ENCODE measurements around the gene CCDC27.
"Not testable (repeated sequence)": the region's sequence is repeated elsewhere in the genome, so short reads cannot be mapped to it uniquely, and the experiment has no call there.

CCDC27 gene

DNA sequence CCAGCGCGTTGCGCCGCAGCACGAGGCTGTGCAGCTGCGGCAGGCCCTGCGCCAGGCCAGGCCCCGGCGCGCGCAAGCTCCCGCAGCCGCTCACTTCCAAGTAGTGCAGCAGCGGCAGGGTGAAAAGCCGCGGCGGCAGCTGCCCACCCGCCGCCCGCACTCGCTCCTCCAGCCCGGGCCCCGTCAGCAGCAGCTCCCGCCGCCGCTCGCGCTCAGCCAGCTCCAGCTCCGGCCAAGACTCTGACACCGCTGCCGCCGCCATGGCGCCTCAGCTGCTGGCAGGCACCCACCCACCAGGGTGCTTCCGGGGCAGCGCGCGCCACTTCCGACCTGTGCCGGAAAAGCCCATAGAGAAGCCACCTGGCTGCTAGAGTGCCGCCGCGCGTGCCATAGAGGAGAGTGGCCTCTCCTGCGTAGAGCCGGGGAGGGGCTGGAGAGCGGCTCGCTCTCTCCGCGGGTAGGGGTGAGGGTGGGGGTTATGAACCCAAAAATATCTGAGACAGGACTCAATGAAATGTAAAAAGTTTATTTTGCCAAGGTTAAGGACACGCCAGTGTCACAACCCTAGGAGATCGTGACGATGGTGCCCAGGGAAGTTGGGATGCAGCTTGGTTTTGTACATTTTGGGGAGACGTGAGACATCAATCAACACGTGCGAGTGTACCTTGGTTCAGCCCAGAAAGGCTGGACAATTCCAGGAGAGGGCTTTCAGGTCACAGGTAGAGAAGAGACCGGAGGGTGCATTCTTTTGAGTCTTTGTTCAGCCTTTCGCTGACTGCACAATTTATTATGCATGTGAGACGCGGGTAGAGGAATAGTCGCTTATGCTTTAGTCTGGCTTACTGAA is 44.2 kb downstream of the CCDC27 start, which contains the start of gene LRRC47:
Gene LRRC47, minus strand, starts transcription at position 284 of the 847 bp plus-strand sequence. Its CDS starts 22 bp downstream, at position 262.
- peak; percentile 92 for DNase-seq (ENCODE audit: low read depth)

DNA sequence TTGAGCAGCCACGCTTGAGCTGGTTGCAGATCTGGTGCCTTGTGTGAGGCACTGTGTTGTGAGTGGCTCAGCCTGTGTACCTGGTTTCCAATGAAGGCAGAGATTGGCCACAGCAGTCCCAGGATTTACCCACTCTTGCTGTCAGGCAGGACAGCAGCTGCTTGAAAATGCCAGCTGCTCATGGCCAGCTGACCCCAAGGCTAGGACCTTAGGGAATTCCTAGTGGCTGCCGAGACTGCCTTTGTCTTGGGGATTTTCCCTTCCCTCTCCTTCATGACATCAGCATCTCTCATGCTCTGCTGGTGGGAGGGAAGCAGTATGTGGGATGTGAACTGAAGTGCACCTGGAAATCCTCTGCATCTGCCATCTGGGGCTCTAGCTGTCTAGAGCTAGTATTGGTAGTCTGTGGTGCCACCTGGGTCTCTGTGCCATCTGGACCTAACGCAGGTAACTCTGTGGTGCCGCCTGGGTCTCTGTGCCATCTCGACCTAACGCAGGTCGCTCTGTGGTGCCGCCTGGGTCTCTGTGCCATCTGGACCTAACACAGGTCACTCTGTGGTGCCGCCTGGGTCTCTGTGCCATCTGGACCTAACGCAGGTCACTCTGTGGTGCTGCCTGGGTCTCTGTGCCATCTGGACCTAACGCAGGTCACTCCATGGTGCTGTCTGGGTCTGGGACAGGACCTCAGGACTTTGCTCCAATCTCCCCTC is 47.9 kb downstream of the CCDC27 start:
- no peak for DNase-seq (ENCODE audit: low read depth)

DNA sequence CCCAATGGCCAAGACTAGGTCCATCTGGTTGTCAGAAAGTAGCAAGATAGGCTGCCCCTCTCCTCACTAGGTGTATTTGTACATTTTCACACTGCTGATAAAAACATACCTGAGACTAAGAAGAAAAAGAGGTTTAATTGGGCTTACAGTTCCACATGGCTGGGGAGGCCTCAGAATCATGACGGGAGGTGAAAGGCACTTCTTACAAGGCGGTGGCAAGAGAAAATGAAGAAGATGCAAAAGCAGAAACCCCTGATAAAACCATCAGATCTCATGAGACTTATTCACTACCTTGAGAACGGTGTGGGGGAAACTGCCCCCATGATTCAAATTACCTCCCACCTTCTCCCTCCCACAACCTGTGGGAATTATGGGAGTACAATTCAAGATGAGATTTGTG is 48.5 kb downstream of the CCDC27 start:
- not testable (repeated sequence) for DNase-seq (ENCODE audit: low read depth)

DNA sequence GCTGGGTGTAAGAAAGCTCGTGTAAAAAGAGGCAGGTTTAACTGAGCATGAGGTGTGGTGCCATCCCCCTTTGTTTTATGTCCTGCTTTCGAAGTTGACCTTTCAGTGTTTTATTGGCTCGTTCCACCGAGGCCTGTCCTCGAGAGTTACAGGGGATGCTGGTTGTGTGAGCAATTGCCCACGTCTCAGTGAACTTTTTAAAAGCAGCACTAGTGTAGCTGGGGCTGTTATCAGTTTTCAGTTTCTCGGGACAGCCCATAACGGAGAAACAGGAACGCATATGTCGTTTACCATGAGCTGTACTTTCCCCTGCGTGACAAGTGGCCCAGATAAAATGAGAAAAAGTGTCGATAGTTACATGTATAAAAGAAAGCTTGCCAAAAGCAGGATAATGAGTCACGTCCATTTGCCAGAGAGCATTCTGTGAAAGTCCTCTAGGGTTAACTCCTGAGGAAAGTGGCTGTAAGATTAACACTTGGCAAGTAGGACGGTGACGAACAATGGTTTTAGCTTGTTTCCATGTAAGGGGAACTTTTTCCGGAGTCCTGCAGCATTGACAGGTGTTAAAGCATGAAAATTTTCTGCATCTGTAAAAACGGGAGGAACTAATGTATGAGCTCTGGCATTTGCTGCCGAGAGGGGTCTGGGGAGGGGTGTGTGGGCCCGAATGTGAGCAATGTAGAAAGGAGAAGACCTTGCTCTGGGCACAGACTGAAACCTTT is 51.8 kb downstream of the CCDC27 start:
- no peak for DNase-seq (ENCODE audit: low read depth)

DNA sequence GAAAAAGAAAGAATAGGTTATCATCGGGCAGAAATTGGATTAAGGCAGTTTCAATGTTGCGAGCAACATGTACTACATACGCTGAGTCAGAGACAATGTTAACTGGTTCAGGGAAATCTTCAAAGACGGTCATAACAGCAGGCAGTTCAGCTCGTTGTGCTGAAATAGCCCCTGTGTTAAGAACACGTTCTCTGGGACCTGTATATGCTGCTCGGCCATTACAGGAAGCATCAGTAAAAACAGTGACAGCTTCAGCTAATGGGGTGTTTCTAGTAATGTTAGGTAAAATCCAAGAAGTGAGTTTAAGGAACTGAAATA is 52.3 kb downstream of the CCDC27 start:
- DNase-seq (ENCODE audit: low read depth) = not testable (repeated sequence)

DNA sequence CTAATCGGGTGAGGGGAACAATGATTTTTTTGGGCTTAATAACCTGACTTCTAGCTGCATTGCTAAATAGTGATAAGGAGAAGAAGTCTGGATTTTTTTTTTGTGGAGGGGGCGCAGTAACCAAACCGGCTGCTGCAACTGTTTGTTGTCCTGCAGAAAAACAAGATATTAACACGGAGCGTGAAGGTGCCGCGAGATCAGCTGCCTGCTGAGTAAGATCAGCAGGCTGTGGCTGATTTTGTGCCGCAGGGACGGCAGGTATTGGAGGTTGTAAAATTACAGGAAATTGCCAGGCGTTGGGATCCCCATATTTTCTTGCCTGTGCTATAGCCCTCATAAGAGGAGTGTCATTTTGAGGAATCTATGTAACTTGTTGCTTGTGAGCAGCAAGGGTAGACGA is 52.8 kb downstream of the CCDC27 start:
- DNase-seq (ENCODE audit: low read depth) = no peak

DNA sequence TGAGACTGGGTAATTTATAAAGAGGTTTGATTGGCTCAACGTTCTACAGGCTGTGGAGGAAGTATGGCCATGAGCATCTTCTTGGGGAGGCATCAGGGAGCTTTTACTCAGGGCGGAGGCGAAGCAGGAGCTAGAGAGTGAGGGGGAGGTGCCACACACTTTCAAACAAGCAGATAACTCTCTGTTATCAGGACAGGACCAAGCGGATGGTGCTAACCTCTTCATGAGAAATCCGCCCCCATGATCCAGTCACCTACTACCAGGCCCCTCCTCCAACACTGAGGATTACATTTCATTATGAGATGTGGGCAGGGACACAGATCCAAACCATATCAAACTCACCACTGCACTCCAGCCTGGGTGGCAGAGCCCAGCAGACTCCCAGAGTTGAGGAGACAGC is 55.5 kb downstream of the CCDC27 start:
- DNase-seq (ENCODE audit: low read depth) = no peak

DNA sequence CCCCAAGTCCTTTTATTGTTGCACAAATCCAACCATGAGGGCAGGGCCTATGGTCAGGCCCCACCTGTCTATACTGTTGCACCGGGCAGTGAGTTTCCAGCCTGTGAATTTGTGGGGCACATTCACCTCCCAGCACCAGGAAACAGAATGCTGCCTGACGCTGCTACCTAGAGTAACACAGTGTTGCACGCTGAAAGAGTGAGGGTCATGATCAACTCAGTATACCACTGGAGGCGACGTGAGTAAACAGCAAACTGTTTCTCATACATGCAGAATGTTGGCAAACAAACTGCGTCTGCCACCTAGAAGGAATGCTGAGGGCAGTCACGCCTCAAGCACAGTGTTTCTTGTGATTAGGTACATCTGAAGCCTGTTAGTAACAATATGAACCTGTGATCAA is 57.4 kb downstream of the CCDC27 start:
- DNase-seq (ENCODE audit: low read depth) = no peak

DNA sequence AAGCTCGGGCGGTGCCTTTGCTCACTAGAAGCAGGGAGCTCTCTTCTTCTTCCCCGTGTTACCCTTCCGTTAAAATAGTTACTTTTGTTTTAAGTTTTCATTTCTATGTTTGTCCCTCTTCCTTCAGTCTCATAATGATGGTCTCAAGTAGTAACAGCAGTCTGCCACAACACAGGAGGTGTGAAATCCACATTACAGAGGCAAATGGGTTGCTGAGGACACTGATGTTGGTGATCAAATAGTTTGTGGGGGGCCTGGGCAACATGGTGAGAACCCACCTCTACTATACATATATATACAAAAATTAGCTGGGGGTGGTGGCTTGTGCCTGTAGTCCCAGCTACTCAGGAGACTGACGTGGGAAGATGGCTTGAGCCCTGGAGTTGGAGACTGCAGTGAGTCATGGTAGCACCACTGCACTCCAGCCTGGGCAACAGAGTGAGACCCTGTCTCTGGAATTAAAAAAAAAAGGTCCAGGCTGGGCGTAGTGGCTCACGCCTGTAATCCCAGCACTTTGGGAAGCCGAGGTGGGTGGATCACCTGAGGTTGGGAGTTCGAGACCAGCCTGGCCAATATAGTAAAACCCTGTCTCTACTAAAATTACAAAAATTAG is 58.0 kb downstream of the CCDC27 start:
- DNase-seq (ENCODE audit: low read depth) = not testable (repeated sequence)

DNA sequence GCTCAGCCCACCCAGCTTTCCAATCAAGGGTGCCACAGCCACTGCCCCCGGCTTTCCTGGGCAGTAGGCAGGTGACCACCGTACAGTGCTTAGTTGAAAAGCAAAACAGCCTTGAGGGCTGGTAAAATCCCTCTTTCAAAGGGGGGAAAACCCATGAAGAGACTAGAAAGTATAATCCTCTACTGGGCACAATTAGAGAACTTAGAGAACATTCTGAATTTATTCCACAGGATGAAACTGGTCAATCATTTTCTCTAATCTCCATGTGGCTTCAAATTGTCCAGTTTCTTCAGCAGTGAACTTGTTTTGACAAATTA is 59.3 kb downstream of the CCDC27 start:
- no peak for DNase-seq (ENCODE audit: low read depth)

DNA sequence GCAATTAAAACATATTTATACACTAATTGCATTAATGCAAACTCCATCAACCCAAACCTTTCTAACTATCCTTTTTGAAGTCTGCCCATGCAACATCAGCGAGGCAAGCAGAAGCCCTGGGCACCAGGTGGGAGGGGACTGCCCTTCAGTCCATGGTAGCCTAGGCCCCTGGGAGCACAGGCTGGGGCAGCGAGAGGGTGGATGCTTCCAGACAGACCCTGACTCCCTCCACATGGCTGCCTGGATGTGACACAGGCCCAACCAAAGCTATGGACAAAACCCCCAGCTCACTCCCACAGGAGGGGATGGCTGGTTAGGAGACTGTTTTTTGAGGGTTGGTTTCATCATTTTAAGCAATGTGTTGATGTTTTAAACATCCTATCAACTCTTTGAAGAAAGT is 61.8 kb downstream of the CCDC27 start:
- DNase-seq (ENCODE audit: low read depth) = no peak

DNA sequence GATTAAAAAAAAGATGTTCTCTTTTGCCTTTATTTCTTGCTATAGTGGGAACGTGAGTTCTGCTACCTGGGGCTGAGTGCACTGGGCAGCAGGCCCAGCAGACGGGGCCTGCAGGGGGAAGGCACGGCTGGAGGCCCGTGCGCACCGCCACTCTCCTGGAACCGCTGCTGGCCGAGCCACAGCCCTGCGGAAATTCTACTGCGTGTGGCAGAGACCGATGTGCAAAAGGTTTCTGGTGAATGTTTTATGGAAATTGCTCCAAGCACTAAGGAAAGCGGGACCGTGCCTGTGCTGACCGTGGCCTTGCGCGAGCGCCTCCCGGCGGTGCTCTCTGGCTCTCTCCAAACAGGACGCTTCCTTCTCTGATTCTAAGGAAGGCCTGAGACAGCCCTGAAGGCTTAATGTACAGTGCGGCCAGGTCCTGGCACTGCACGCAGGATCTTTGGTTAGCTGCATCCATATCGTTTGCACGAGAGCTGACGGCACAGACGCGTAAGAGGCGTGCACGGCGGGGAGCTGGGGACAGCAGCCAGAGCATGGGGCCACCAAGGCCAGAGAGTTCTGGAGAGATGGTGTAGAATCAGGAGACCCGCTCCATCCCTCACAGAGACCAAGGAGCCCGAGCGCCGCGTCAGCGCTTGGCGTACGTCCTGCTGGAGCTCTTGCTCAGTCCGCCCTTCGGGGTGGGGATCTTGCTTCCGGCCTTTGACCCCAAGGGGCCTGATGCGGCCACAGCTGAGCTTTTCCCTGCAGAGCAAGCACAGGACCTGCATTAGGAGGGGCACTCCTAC is 62.7 kb downstream of the CCDC27 start:
- DNase-seq (ENCODE audit: low read depth) = no peak

DNA sequence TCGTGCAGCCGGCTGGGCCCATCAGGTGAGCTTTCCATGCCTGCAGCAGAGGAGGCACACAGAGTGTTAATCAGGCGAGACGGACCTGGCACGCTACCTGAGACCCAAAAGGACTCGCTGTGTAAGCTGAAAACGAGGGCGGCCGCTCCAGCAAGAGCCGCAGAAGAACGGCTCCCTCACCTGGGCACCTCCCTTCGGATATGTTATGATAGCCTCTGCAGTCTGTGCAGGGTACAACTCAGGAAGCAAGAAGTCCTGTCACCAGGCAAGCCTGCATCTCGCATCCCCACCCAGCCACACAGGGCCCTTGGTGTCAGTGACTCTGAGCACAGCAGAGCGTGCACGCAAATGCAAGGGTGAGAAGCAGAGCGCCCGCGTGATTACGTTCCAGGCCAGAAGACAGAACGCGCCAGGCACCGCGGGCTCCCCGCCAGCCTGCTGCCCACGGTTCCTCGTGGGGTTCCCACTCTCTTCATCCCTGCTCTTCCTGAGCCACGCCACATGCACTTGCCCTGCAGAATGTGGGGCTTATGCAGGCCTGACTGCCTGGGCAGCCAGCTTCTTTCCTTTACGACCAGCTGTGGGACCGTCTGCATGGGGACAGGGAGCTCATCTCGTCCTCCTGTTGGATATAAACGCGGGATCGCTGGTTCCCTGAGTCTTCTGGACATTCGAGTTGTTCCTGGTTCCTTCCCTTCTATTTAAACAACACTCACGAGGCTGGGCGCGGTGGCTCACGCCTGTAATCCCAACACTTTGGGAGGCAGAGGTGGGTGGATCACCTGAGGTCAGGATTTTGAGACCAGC is 64.3 kb downstream of the CCDC27 start:
- DNase-seq (ENCODE audit: low read depth) = no peak

DNA sequence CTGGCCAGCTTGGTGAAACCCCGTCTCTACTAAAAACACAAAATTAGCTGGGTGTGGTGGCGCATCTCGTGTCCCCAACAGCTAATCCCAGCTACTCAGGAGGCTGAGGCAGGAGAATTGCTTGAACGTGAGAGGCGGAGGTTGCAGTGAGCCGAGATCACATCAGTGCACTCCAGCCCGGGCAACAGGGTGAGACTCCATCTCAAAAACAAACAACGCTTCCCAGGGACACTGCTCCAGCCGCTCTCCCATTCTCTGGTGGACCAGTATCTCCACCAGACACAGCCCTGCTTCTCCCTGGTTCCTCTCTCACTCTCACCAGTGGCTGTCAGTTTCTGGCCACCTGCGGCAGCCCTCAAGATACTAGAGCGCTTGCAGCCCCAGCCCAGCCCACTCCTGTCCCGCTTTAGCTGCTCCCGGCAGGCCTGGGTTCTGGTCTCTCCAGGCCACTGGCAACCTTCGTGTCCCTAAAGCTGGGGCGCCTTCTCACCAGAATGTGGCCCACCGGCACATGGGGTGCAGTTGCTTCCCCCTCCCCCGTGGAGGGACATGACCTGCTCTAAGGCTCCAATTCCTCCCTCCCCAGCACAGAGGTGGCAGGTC is 65.0 kb downstream of the CCDC27 start:
- no peak for DNase-seq (ENCODE audit: low read depth)

DNA sequence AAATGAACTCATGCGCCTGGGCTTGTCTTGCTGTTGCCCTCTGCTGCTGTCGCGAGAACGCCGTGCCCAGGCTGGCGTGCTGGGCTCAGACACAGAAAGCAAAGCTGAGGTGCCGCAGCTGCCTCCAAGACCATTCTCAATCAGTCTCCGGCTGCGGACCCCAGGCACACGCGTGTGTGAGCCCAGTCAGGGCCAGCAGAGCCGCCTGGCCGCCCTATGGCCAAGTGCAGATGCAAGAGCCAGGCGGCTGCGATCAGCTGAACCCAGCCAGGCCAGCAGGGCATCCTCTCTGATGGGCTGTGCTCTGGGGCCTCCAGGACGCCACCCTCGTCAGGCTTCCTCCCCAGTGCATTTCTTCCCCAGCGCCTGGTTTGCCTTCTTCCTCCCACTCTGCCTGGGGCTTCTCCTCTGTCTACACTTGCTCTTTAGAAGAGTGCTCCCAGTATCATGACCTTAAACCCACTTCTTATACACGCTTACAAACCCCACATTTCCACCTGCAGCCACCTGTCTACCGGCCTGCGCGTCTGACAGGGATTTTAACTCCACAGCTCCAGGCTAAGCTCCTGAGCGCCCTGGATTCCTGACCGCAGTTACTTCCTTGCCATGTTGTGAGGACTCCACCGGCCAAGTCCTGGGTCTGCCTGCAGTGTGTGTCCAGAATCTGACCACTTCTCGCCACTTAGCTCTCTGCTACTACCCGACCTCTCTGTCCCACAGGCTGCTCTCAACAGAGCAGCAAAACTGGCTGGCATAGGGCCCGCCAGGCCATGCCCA is 65.8 kb downstream of the CCDC27 start:
- no peak for DNase-seq (ENCODE audit: low read depth)

DNA sequence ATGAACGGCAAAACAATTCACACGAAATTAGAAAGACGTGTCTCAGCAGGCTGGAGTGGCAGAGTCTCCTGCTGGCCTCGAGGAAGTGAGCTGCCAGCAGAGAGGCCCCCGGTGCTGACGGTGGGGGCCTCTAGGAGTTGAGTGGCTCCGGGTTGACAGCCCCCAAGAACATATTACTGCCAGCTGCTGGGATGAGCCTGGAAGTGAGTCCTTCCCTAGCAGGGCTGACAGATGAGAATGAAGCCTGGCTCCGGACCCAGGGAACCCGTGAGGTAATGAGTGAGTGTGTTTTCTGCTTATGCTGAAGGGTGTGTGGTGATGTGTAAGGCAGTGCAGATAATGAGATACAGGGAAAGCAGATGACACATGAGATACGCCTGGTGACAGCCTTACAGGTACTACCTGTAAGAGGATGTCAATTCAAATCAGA is 67.5 kb downstream of the CCDC27 start:
- no peak for DNase-seq (ENCODE audit: low read depth)

DNA sequence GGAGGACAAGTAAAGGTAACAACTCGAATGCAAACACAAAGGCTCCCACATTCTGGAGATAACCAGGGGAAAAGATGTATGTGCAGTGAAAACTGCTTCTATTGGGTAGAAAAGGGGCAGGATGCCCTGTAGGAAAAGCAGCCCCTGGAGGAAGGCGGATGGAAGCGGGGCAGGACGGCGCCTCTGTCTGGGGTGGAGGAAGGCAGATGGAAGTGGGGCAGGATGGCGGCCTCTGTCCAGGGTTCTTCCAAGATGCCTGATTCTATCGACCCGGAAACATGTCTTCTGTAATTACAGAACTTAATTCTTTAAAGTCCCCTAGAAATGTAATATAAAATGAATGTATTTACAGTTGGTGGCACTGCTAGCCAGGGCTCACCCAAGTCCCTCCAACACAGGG is 68.1 kb downstream of the CCDC27 start:
- DNase-seq (ENCODE audit: low read depth) = no peak

DNA sequence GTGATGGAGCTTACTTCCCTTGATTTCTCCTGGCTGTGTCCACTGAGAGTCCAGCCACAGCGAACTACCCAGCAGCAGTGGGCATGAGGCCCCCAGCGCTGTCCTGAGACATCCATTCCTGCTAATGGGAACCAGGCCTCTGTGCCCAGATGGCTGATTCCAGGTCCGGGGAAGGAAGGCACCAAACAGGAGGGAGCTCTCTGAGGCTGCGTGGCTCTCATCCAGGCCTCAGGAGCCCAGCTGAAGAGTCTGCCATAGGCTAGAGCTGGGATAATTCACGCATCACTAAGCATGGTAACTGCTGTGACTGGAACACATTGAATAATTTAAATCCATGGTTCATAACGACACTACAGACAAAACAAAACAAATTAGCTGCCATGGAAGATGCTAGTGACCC is 68.8 kb downstream of the CCDC27 start:
- DNase-seq (ENCODE audit: low read depth) = no peak

All from activated gamma-delta T cell treated with anti-CD3 and anti-CD28 coated beads, Interleukin-2, amount 50 U/mL, for 16 hours (primary cell).